ENCODE data around the gene TAS1R3.

TAS1R3 gene

GRCh38 chr1:1324084-1324523, 7.0 kb upstream of the TAS1R3 start:
- no peak for DNase-seq (ENCODE audit: low spot score)

- DNase-seq (ENCODE audit: low spot score), result peak; percentile 99
Observed at GRCh38 chr1:1324524-1325287, 6.4 kb upstream of the TAS1R3 start, which contains the start of the genes CPTP and INTS11. Gene CPTP, plus strand, starts transcription at chr1:1324802. Its CDS starts 2,109 bp downstream, at chr1:1326911. Gene INTS11, minus strand, starts transcription at chr1:1324660. Its CDS starts 52 bp downstream, at chr1:1324608.

- no peak for DNase-seq (ENCODE audit: low spot score)
Observed at GRCh38 chr1:1325288-1326074, 5.6 kb upstream of the TAS1R3 start.

- no peak for DNase-seq (ENCODE audit: low spot score)
Observed at GRCh38 chr1:1326075-1326605, 4.9 kb upstream of the TAS1R3 start.

- no peak for DNase-seq (ENCODE audit: low spot score)
Observed at GRCh38 chr1:1327291-1327690, 3.8 kb upstream of the TAS1R3 start.

GRCh38 chr1:1328254-1328653, 2.8 kb upstream of the TAS1R3 start:
- no peak for DNase-seq (ENCODE audit: low spot score)

- no peak for DNase-seq (ENCODE audit: low spot score)
Observed at GRCh38 chr1:1329304-1330210, 1.5 kb upstream of the TAS1R3 start.

GRCh38 chr1:1330366-1331067, 563 bp upstream of the TAS1R3 start:
- DNase-seq (ENCODE audit: low spot score), result no peak

GRCh38 chr1:1332031-1332755, 1.1 kb downstream of the TAS1R3 start:
- no peak for DNase-seq (ENCODE audit: low spot score)

GRCh38 chr1:1332774-1333480, 1.8 kb downstream of the TAS1R3 start:
- no peak for DNase-seq (ENCODE audit: low spot score)

GRCh38 chr1:1333551-1334241, 2.6 kb downstream of the TAS1R3 start:
- no peak for DNase-seq (ENCODE audit: low spot score)

GRCh38 chr1:1334835-1335234, 3.8 kb downstream of the TAS1R3 start:
- DNase-seq (ENCODE audit: low spot score), result no peak

GRCh38 chr1:1335283-1335682, 4.2 kb downstream of the TAS1R3 start:
- no peak for DNase-seq (ENCODE audit: low spot score)

- no peak for DNase-seq (ENCODE audit: low spot score)
Observed at GRCh38 chr1:1335792-1336248, 4.7 kb downstream of the TAS1R3 start.

GRCh38 chr1:1336446-1336845, 5.4 kb downstream of the TAS1R3 start:
- no peak for DNase-seq (ENCODE audit: low spot score)

- DNase-seq (ENCODE audit: low spot score), result no peak
Observed at GRCh38 chr1:1336931-1337792, 6.1 kb downstream of the TAS1R3 start.

GRCh38 chr1:1337793-1338147, 6.7 kb downstream of the TAS1R3 start:
- DNase-seq (ENCODE audit: low spot score), result no peak

- DNase-seq (ENCODE audit: low spot score), result no peak
Observed at GRCh38 chr1:1338278-1338677, 7.2 kb downstream of the TAS1R3 start.

All from AG08395 (cell line).